Gastrocnemius medialis (tissue), 4 donors: ENCODE results near the gene PIEZO1.

Experiments
- CTCF ChIP-seq, 5 experiments: fragments of 450-650 bp in 3 of 5; fragments of 200-600 bp in 2 of 5; sonication (generic) in 2 of 5; IDR thresholded peaks in 4 of 5; conservative IDR thresholded peaks in 1 of 5; 1 replicate in 4 of 5; 2 replicates in 1 of 5; pipeline ENCODE4 v1.5.1; 2016 to 2019; ENCODE audit warnings: antibody characterized with exemption in 5 of 5, mild to moderate bottlenecking in 3 of 5, moderate library complexity in 3 of 5
- POLR2A ChIP-seq, 2 donors: fragments of 450-650 bp; IDR thresholded peaks; one replicate each; pipeline ENCODE4 v1.6.1; 2017; ENCODE audit warnings: antibody characterized with exemption in 2 of 2, mild to moderate bottlenecking in 2 of 2, moderate library complexity in 2 of 2

DNA sequence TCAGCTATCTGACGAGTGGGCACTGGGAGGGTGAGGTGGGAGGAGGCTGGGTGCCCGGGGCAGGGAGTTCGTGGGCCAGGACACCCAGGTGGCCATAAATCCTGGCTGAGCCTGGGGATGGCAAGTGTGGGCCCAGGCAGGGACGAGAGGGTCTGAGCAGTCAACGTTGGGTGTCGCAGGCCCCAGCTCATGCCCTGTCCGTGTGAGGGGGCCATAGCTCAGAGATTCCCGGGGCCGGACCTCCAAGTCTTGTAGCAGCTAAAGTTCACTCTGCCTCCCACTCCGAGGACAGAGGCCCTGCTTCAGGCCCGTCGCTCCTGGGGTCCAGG lies 44.3 kb downstream of the PIEZO1 start:
- TF ChIP-seq POLR2A (IDR thresholded peaks at IDR 0.05) (no peak), CTCF (IDR thresholded peaks at IDR 0.05 in 4 of 5, conservative IDR thresholded peaks at IDR 0.05 in 1 of 5) (no peak)
